KBM-7 (cell line): Measurements from ENCODE around the gene HLA-DPB1.
A peak's percentile ranks its signal among the peaks of the same experiment; 100 is the strongest.
"Not testable (repeated sequence)": the region's sequence is repeated elsewhere in the genome, so short reads cannot be mapped to it uniquely, and the experiment has no call there.

Experiments
- DNase-seq: peaks from one replicate; pipeline ENCODE4 v3.0.0-alpha.2; 2015
- in situ Hi-C: fragments of 300-500 bp; cut with MboI; formaldehyde crosslinking; loops from 2 replicates; pipeline ENCODE4 v1.14.3; 2020; ENCODE audit warnings: low sequenced_read_pairs, low pct_unique_long_range_greater_than_20kb, mixed read lengths

HLA-DPB1 gene

DNA sequence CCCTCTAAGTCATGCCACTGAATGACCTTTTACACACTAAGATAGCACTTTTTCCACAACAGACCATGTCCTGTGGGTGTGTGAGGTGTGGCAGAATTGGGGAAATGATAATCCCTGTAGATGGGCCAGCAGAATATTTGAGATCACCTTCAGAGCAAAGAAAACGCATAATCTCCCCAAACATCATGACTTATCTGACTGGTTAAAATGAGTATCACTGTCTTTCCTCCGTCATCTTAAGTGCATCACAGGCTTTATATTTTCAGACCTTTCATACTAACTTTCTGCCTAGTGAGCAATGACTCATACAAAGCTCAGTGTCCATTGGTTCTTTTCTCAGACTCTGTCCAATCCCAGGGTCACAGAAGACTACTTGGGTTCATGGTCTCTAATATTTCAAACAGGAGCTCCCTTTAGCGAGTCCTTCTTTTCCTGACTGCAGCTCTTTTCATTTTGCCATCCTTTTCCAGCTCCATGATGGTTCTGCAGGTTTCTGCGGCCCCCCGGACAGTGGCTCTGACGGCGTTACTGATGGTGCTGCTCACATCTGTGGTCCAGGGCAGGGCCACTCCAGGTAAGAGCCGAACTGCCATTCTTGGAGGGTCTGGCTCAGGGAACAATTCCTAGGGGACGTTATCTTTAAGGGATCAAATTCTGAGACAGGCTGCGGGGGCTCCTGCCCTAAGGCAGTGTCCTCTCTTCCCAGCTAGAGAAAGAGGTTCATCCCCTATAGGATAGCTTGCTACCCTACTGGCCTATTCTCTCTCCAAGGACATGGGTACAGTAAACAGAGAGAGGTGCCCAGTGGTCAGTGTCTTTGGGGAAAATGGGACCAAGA is at the start of gene HLA-DPB1:
Gene HLA-DPB1, plus strand, starts transcription at position 423 of the 838 bp plus-strand sequence. Its CDS starts 52 bp downstream, at position 475.
- DNase-seq = peak; percentile 83
- in situ Hi-C loops = no loop called here

- DNase-seq = peak; percentile 30
- in situ Hi-C loops = no loop called here
Observed at GRCh38 chr6:33028220-33028849, 47.5 kb upstream of the HLA-DPB1 start.

- peak; percentile 52 for DNase-seq
- in situ Hi-C loops = no loop called here
Observed at GRCh38 chr6:33029328-33030184, 46.2 kb upstream of the HLA-DPB1 start.

DNA sequence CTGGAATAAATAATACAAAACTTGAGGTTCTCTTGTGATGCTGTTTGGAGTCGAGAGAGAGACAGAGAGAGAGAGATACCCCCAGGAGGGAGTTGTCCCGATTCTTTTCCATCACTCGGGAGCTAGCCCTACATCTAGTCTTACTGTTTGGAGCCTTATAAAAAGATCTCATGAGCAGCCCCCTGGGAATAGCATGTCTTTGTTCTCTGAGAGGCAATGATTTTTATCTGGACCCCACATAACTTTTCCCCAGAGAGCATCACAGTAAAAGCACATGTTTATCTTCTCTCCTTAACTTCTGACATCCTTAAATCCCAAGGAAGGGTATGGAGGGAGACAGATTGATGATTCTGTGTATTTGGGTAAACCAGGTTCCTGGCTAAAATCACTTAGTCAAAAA is 45.5 kb upstream of the HLA-DPB1 start:
- in situ Hi-C loops = no loop called here
- DNase-seq = no peak

DNA sequence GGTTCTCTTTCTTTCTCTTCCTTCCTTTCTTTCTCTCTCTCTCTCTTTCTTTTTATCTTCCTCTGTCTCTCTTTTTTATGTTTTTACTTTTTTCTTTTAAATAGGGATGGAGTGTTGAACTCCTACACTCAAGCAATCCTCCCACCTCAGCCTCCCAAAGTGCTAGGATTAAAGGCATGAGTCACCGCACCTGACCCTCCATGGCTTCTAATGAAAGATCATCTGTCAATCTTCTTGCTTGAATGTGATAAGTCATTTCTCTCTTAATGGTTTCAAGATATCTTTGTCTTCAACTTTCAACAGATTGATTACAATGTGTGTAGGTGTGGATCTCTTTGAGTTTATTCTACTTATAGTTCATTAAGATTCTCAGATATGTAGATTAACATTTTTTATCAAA is 41.2 kb upstream of the HLA-DPB1 start:
- no peak for DNase-seq
- in situ Hi-C loops = no loop called here

DNA sequence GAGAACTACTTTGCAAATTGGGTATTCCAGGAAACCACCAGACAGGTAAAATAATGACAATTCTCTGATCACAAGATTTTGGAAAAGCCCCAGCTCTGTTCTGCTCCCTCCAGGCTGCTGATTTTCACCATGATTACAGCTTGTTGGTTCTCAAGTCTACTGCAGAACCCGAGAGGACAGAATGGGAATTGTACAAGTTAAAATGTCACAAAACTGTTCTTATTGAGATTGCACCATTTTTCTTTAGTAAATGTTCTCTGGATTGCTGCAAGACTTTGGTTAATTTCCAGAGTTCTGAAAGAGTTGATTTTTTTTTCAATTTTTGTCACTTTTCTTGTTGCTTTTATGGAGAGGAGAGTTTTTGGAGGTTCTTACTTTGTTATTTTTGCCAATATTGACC is 39.3 kb upstream of the HLA-DPB1 start:
- in situ Hi-C loops = no loop called here
- DNase-seq = no peak

DNA sequence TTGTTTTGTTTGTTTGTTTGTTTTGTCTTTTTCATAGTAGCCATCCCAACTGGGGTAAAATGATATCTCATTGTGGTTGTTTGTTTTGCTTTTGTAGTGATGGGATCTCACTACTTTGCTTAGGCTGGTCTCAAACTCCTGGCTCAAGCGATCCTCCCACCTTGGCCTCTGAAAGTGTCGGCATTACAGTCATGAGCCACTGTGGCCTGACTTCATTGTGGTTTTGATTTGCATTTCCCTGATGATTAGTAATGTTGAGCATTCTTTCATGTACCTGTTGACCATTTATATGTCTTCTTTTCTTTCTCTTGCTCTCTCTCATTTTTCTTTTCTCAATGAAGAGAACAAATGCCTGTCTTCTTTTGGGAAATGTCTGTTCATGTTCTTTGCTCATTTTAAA is 35.6 kb upstream of the HLA-DPB1 start:
- in situ Hi-C loops = no loop called here

GRCh38 chr6:33049323-33050013 is 26.3 kb upstream of the HLA-DPB1 start:
- in situ Hi-C loops = no loop called here
- DNase-seq = no peak

More for the DNA sequence above, 35.6 kb upstream of the HLA-DPB1 start:
- DNase-seq = no peak

- peak; percentile 63 for DNase-seq
- in situ Hi-C loops = no loop called here
Observed at GRCh38 chr6:33050014-33050810, 25.6 kb upstream of the HLA-DPB1 start.

- DNase-seq = no peak
- in situ Hi-C loops = no loop called here
Observed at GRCh38 chr6:33052627-33053026, 23.2 kb upstream of the HLA-DPB1 start.

DNA sequence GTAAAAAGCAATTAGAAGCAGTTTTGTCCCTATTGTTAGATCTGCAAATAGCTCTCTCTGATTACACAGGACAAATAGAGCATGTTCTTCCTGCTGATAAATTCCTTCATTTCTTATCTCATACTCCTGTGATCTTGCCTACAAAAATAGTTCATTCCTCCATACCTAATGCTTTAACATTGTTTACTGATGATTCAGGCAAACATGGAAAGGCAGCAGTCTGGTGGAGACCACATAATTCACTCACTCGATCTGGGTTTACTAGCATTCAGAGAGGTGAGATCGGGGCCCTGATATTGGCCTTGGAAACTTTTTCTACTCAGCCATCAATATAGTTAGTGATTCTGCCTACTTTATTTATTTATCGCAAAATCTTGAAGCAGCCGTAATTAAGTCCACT is 22.6 kb upstream of the HLA-DPB1 start:
- no peak for DNase-seq
- in situ Hi-C loops = no loop called here

DNA sequence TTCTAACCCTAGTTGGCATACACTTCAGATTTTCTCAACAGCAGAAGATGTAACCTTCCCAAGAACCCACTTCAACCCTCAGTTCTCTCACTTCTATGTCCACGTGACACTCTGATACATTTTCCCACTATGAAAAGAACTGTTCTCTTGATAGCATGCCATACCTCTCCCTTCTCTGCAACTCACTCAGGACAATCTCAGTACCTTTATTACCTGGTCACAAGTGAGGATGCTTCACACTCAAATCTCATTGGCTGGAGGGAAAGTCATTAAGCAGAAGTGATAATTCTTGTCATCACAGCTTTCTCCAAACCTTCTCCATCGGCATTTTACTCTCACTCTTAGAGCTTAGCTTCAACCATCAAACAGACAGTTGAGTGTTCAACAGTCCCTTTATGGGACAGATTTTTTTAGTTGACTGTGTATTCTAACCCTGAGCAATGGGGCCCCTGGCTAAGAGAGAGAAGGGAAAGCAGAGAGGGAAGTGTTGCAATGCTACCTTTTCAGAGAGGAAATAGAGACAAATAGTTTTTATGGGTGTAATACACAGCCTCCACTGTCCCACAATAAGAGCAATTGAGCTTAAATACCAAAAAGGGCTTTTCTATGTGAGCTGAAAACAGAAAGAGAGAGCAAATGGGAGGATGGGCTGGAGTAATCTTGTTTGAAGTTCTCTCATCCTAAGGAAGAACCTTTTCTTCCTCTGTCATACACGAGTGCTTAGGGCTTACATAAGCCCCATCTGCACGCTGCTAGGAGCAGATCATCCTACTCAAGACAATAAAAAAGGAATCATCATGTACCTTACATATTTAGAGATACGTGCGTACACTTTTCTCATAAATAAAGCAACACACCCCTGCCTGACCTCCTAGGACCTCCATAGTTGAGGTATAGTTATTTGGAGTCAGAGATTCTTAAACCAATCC is 18.3 kb upstream of the HLA-DPB1 start:
- DNase-seq = no peak
- in situ Hi-C loops = no loop called here

GRCh38 chr6:33061987-33062386 is 13.8 kb upstream of the HLA-DPB1 start:
- in situ Hi-C loops = no loop called here
- DNase-seq = peak; percentile 37

- DNase-seq, in situ Hi-C loops: not testable (repeated sequence)
Observed at GRCh38 chr6:33063435-33063834, 12.4 kb upstream of the HLA-DPB1 start.

GRCh38 chr6:33064723-33065122 is 11.1 kb upstream of the HLA-DPB1 start:
- in situ Hi-C loops = no loop called here
- no peak for DNase-seq

- DNase-seq = no peak
- in situ Hi-C loops = no loop called here
Observed at GRCh38 chr6:33065312-33065711, 10.5 kb upstream of the HLA-DPB1 start.

DNA sequence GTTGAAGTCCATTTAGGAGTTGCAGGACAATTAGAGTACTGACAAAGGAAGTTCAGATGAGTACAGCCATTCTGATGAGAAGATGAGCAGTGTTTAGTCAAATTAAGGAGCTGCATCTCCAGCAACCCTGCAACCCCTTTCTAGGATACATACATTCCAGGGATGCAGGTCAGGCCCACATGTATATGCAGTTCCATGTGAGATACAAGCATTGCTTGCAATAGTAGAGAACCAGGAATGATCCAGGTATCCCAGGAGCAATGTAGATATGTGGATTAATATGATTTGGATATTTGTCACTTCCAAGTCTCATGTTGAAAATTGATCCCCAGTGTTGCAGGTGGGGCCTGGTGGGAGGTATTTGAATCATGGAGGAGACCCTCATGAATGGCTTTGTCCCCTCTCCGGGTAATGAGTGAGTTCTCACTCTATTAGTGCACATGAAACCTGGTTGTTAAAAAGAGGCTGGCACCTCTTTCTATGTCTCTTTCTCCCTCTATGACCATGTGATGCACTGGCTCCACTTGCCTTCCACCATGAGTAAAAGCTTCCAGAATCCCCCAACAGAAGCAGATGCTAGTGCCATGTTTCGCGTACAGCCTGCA is 8.8 kb upstream of the HLA-DPB1 start:
- in situ Hi-C loops = no loop called here
- no peak for DNase-seq
